AG04449 (cell line): Measurements from ENCODE around the gene CSNK1G2.

Source experiments
- CTCF ChIA-PET: fragments of 350-600 bp; formaldehyde crosslinking; extraction: SDS; loops from one replicate; lab custom pipeline; 2021; ENCODE audit warnings: antibody characterized with exemption; lab: Yijun Ruan, JAX
- POLR2A ChIA-PET: fragments of 400-600, 350-600 bp; formaldehyde crosslinking; extraction: SDS; loops from one replicate; lab custom pipeline; 2020; ENCODE audit warnings: antibody characterized with exemption, inconsistent platforms; lab: Yijun Ruan, JAX
- DNase-seq: peaks from one replicate; pipeline ENCODE4 v3.0.0-alpha.2; 2010; ENCODE audit warnings: low read depth, low spot score
- H3K4me3 ChIP-seq: 2 replicates; pipeline ENCODE4 v1.5.1; 2011; ENCODE audit warnings: low read depth, mild to moderate bottlenecking, control low read depth, low read length
- TF ChIP-seq, protein P1 (sequence below): IDR thresholded peaks from one replicate; pipeline ENCODE4 v1.5.1; 2011; ENCODE audit warnings: mild to moderate bottlenecking, moderate library complexity, low read length, control low read depth, inconsistent platforms; ENCODE audit not compliant: insufficient read depth; ENCODE audit errors: missing control alignments

Gene CSNK1G2

DNA sequence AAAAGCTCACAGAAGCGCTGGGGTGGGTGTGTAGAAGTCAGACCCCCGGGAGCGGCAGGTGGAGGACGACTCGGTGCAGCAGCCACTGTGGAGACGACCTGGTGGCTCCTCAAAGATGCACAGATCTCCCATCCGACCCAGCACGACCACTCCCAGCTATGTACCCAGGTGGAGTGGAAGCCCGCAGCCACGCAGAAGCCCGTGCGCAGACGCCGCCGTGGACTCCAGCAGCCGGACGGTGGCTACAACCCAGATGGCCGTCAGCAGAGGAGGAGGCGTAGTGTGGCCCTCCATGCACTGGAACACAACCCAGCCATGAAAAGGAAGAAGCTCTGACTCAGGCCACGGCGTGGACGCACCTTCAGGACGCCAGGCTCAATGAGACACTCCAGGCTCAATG lies 21.7 kb downstream of the CSNK1G2 start:
- no peak for DNase-seq
- H3K4me3 ChIP-seq: no peak overlapping the region
- POLR2A ChIA-PET: no interaction called here
- CTCF ChIA-PET: interaction anchor here (0.7 to 2.0 kb wide), 3 partner anchors 33 to 107 kb away, joined by 3 to 5 read pairs (median 4); no protein-coding TSS in a partner anchor
- TF ChIP-seq, protein P1, sequence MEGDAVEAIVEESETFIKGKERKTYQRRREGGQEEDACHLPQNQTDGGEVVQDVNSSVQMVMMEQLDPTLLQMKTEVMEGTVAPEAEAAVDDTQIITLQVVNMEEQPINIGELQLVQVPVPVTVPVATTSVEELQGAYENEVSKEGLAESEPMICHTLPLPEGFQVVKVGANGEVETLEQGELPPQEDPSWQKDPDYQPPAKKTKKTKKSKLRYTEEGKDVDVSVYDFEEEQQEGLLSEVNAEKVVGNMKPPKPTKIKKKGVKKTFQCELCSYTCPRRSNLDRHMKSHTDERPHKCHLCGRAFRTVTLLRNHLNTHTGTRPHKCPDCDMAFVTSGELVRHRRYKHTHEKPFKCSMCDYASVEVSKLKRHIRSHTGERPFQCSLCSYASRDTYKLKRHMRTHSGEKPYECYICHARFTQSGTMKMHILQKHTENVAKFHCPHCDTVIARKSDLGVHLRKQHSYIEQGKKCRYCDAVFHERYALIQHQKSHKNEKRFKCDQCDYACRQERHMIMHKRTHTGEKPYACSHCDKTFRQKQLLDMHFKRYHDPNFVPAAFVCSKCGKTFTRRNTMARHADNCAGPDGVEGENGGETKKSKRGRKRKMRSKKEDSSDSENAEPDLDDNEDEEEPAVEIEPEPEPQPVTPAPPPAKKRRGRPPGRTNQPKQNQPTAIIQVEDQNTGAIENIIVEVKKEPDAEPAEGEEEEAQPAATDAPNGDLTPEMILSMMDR: no peak

DNA sequence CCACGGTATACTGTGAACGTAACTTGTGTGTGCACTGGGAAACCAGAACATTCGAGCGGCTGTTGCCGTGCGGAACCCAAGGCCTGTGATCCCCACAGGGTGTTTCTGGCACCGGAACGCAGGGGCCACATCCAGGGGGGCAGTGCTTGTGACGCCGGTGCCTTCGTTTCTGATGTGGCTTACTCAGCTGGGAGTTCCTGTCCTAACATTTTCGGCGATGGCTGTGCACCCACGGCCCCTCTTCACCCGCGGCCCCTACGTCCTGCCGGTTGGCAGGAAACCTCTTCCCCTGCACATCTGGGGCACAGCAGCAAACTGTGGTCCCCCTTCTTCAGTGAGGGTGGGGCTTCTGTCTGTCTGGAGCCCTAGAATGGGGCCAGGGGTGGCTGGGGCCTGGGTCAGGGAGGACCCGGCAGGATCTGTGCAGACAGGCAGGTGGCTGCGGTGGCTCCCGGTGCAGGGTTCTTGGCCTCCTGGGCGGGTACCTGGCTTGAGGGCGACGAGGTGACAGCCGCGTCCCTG lies 26.2 kb downstream of the CSNK1G2 start:
- DNase-seq: no peak
- CTCF ChIA-PET: no interaction called here
- POLR2A ChIA-PET: no interaction called here
- TF ChIP-seq, protein P1: no peak
- no peak overlapping the region for H3K4me3 ChIP-seq

DNA sequence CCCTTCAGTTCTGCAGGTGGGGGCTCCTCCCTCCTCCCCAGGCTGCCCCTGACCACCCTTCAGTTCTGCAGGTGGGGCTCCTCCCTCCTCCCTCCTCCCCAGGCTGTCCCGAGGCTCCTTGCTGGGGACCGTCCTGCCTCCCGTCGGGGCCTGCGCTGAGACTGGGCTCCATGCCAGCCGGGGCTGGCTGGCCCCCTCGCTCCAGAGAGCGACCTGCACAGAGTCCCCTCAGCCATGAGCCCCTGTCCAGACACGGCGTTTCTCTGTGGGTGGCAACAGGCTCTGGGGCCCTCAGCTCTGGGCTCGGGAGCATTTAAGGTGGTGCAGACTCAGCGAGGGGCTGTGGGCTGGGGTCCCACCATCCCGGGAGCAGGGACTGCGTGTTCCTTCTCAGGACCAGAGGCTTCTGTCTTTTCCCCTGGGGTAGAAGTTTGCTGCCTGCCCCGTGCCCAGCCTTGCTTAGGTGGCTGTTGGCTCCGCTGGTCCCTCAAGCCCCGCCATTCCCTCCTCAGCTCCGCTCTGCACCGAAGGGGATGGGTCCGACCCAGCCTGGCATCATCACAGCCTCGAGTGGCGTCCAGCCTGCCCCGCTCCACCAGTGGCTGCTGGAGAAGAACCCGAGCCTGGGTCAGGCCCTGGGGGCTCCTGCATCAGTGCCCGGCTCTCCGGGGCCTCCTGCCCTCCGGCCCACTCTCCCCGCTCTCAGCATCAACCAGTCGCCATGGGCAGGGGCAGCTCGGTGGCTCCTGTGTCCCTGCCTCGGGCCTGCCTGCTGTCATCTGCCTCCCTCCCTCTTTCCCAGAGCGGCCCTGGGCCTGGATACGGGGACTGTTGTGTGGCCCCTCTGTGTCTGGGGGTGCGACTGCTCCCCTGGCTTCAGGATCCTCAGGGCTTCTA lies 27.6 kb downstream of the CSNK1G2 start:
- DNase-seq: no peak
- TF ChIP-seq, protein P1: no peak
- no peak overlapping the region for H3K4me3 ChIP-seq
- CTCF ChIA-PET: interaction anchor here (0.9 kb wide), 1 partner anchor 14 kb away, joined by 3 read pairs; no protein-coding TSS in a partner anchor
- POLR2A ChIA-PET: no interaction called here

DNA sequence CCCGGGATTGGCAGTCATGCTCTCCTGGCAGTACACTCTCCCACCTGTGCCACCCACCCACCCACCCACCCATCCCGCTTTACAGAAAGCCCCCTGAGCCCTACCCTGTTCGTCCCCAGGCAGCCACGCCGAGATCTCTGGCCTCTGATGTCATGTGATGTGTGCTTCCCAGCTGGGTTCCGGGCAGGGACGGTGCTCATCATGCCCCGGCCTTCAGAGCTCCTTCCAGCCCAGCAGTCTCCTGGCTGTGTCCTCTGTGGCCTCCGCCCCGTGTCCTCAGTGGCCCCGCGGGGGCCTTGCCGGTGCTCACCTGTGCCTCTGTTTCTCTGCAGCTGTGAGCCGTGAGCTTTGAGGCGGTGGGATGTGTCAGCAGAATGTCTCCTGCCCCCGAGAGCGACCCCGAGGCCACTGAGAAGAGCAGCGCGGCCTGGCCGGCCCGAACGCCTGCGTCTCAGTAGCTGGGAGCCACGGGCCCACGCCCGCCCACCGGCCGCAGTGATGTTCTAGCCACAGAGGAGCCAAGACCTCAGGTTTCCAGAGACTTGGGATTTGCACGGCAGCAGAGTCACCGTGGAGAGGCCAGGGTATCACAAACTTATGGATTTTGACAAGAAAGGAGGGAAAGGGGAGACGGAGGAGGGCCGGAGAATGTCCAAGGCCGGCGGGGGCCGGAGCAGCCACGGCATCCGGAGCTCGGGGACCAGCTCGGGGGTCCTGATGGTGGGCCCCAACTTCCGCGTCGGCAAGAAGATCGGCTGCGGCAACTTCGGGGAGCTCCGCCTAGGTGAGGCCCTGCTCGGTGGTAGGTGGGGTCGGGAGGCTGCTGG lies 28.4 kb downstream of the CSNK1G2 start:
- ChIA-PET CTCF (interaction anchor here (0.9 kb wide), 1 partner anchor 13 kb away, joined by 3 read pairs; no protein-coding TSS in a partner anchor), POLR2A (no interaction called here)
- DNase-seq: no peak
- TF ChIP-seq, protein P1: no peak
- no peak overlapping the region for H3K4me3 ChIP-seq

DNA sequence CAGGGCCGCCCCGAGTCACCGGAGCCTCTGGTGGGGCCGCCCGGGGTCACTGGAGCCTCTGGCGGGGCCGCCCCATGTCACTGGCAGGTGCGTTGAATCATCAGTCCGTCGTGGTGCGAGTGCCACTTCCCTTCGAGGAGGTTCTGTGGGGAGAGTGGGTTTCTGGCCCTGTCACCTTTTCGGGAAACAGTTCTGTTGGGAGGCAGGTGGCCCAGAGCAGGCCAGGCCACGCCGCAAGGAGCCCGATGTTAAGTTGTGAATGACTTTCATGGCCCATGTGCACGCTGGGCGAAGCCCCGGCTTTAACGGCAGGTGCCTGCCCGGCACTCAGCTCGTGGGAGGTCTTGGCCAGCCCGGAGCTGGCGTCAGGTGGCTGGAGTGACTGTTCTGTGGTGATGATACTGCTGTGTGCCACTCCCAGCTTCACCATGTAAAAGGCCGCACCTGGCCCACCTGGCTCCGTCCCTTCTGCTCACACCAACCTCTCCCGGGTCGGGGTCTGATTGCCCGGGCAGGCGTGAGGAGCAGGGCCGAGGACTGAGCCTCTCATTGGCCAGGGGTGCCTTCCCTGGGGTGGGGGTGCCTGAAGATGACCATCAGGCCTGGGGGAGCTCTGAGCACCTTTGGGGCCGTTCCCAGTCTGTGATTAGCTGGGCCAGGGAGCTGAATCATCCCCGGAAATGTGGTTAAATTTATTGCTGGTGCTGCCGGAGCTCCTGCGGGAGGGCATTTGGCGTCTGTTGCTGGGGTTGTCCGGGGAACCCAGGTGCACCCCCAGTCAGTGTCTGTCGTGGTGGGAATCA lies 29.2 kb downstream of the CSNK1G2 start:
- no peak overlapping the region for H3K4me3 ChIP-seq
- CTCF ChIA-PET: no interaction called here
- POLR2A ChIA-PET: no interaction called here
- TF ChIP-seq, protein P1: no peak
- DNase-seq: no peak
